SKM-1 treated with dmso at 0.1 percent for 144 hours (cell line): ENCODE data around the gene PCNT.
A peak's percentile ranks its signal among the peaks of the same experiment; 100 is the strongest.
"Not testable (repeated sequence)": the region's sequence is repeated elsewhere in the genome, so short reads cannot be mapped to it uniquely, and the experiment has no call there.

Experiments used
- DNase-seq: peaks from one replicate; lab custom pipeline; 2025; ENCODE audit not compliant: unreplicated experiment; lab: John Stamatoyannopoulos, UW

Gene PCNT

GRCh38 chr21:46441331-46441730, 117.4 kb downstream of the PCNT start:
- DNase-seq, result no peak

- no peak for DNase-seq
Measured at GRCh38 chr21:46441961-46442498, 118.1 kb downstream of the PCNT start.

GRCh38 chr21:46442938-46443337, 119.0 kb downstream of the PCNT start:
- no peak for DNase-seq

- DNase-seq, result no peak
Measured at GRCh38 chr21:46443910-46444309, 120.0 kb downstream of the PCNT start.

- no peak for DNase-seq
Measured at GRCh38 chr21:46448108-46448507, 124.2 kb downstream of the PCNT start.

GRCh38 chr21:46448855-46449254, 124.9 kb downstream of the PCNT start:
- DNase-seq, result not testable (repeated sequence)

- no peak for DNase-seq
Measured at GRCh38 chr21:46452710-46453109, 128.8 kb downstream of the PCNT start.

- DNase-seq, result no peak
Measured at GRCh38 chr21:46454142-46454541, 130.2 kb downstream of the PCNT start.

- DNase-seq, result no peak
Measured at GRCh38 chr21:46454634-46455390, 130.9 kb downstream of the PCNT start.

GRCh38 chr21:46455575-46456385, 131.8 kb downstream of the PCNT start:
- DNase-seq, result no peak

GRCh38 chr21:46456750-46457149, 132.8 kb downstream of the PCNT start:
- DNase-seq, result no peak

GRCh38 chr21:46457801-46458314, 133.9 kb downstream of the PCNT start:
- peak; percentile 45 for DNase-seq

- peak; percentile 97 for DNase-seq
Measured at GRCh38 chr21:46458315-46459023, 134.5 kb downstream of the PCNT start, which contains the start of gene DIP2A. DIP2A (plus strand) TSS chr21:46458891; CDS start chr21:46459132, 241 bp downstream.

GRCh38 chr21:46459024-46459355, 135.0 kb downstream of the PCNT start:
- no peak for DNase-seq

- no peak for DNase-seq
Measured at GRCh38 chr21:46459356-46460112, 135.6 kb downstream of the PCNT start.

GRCh38 chr21:46461909-46462308, 138.0 kb downstream of the PCNT start:
- no peak for DNase-seq

- not testable (repeated sequence) for DNase-seq
Measured at GRCh38 chr21:46465153-46465552, 141.2 kb downstream of the PCNT start.

GRCh38 chr21:46465651-46466050, 141.7 kb downstream of the PCNT start:
- no peak for DNase-seq

- no peak for DNase-seq
Measured at GRCh38 chr21:46468108-46468774, 144.3 kb downstream of the PCNT start.

GRCh38 chr21:46469275-46469674, 145.3 kb downstream of the PCNT start:
- no peak for DNase-seq
